Neuronal stem cell (in vitro differentiated cells): Measurements from ENCODE around the gene ISYNA1.

Source experiments
- DNase-seq: peaks from one replicate; pipeline ENCODE4 v3.0.0-alpha.2; 2013; ENCODE audit warnings: low spot score
- H2AFZ ChIP-seq: one replicate; pipeline ENCODE4 v1.6.1; 2013; ENCODE audit warnings: mild to moderate bottlenecking, low read length, inconsistent platforms
- H2AK5ac ChIP-seq: 2 replicates; pipeline ENCODE4 v1.6.1; 2013; ENCODE audit warnings: low read depth, mild to moderate bottlenecking, inconsistent platforms, low read length, moderate library complexity, mixed read lengths
- H2BK120ac ChIP-seq: 2 replicates; pipeline ENCODE4 v1.6.1; 2013; ENCODE audit warnings: low read depth, mild to moderate bottlenecking, inconsistent platforms, low read length, moderate library complexity, mixed read lengths
- H2BK12ac ChIP-seq: one replicate; pipeline ENCODE4 v1.6.1; 2013; ENCODE audit warnings: low read length, inconsistent platforms
- H2BK15ac ChIP-seq: 2 replicates; pipeline ENCODE4 v1.6.1; 2013; ENCODE audit warnings: mild to moderate bottlenecking, low read length, inconsistent platforms, mixed read lengths
- H2BK5ac ChIP-seq: one replicate; pipeline ENCODE4 v1.6.1; 2013; ENCODE audit warnings: inconsistent platforms, mild to moderate bottlenecking, low read length, moderate library complexity
- H3K14ac ChIP-seq: one replicate; pipeline ENCODE4 v1.6.1; 2013; ENCODE audit warnings: low read length, inconsistent platforms
- H3K18ac ChIP-seq: 2 replicates; pipeline ENCODE4 v1.6.1; 2013; ENCODE audit warnings: low read length, inconsistent platforms
- H3K23ac ChIP-seq: 2 replicates; pipeline ENCODE4 v1.6.1; 2013; ENCODE audit warnings: low read depth, mild to moderate bottlenecking, mixed read lengths, low read length, inconsistent platforms; ENCODE audit not compliant: poor library complexity
- H3K27ac ChIP-seq: replicated peaks from 3 replicates; pipeline ENCODE4 v1.5.1; 2013; ENCODE audit warnings: low read length, inconsistent platforms
- H3K27me3 ChIP-seq, 3 experiments: 2 replicates each; pipeline ENCODE4 v1.6.1; 2013; ENCODE audit warnings: low read length in 3 of 3, mild to moderate bottlenecking in 2 of 3, inconsistent platforms in 1 of 3, low read depth in 1 of 3, mixed read lengths in 1 of 3, moderate library complexity in 1 of 3; ENCODE audit not compliant: control insufficient read depth in 3 of 3, insufficient read depth in 3 of 3
- H3K36me3 ChIP-seq, 2 donors: replicated peaks in 1 of 2; 2 replicates each; pipeline ENCODE4 v1.6.1; 2013; ENCODE audit warnings: low read length in 2 of 2; ENCODE audit not compliant: control insufficient read depth in 2 of 2, insufficient read depth in 2 of 2
- H3K4ac ChIP-seq: 2 replicates; pipeline ENCODE4 v1.6.1; 2013; ENCODE audit warnings: inconsistent platforms, mild to moderate bottlenecking, low read length, moderate library complexity
- H3K4me1 ChIP-seq, 2 donors: 1 replicate in 1 of 2; 2 replicates in 1 of 2; pipeline ENCODE4 v1.6.1; 2013; ENCODE audit warnings: low read length in 2 of 2, low read depth in 1 of 2; ENCODE audit not compliant: control insufficient read depth in 2 of 2, insufficient read depth in 1 of 2
- H3K4me2 ChIP-seq: one replicate; pipeline ENCODE4 v1.6.1; 2013; ENCODE audit warnings: mild to moderate bottlenecking, low read length, inconsistent platforms; ENCODE audit not compliant: insufficient read depth, poor library complexity, severe bottlenecking
- H3K4me3 ChIP-seq, 2 donors: 2 replicates each; pipeline ENCODE4 v1.5.1; 2013; ENCODE audit warnings: low read length in 2 of 2, mild to moderate bottlenecking in 2 of 2, inconsistent platforms in 1 of 2, moderate library complexity in 1 of 2
- H3K79me1 ChIP-seq: one replicate; pipeline ENCODE4 v1.6.1; 2013; ENCODE audit warnings: low read depth, mild to moderate bottlenecking, inconsistent platforms, low read length, moderate library complexity
- H3K9ac ChIP-seq: one replicate; pipeline ENCODE4 v1.6.1; 2013; ENCODE audit warnings: mild to moderate bottlenecking, low read depth, low read length, inconsistent platforms; ENCODE audit not compliant: poor library complexity
- H3K9me3 ChIP-seq, 2 donors: replicated peaks in 1 of 2; 2 replicates each; pipeline versions ENCODE3 to v1.6.1; 2013; ENCODE audit warnings: low read length in 2 of 2, mild to moderate bottlenecking in 2 of 2, inconsistent platforms in 1 of 2, low read depth in 1 of 2, mixed read lengths in 1 of 2, moderate library complexity in 1 of 2; ENCODE audit not compliant: control insufficient read depth in 2 of 2, insufficient read depth in 1 of 2
- H4K8ac ChIP-seq: one replicate; pipeline ENCODE4 v1.6.1; 2013; ENCODE audit warnings: low read depth, mild to moderate bottlenecking, inconsistent platforms, low read length, moderate library complexity
- H4K91ac ChIP-seq: one replicate; pipeline ENCODE4 v1.6.1; 2013; ENCODE audit warnings: low read length, low read depth, mild to moderate bottlenecking, inconsistent platforms; ENCODE audit not compliant: poor library complexity
- WGBS, 2 donors: extraction: QIAGEN DNeasy Blood & Tissue Kit; methylation state at CpG; one replicate each; pipeline ENCODE4 v1.1.7; 2013; ENCODE audit warnings: missing lambda C conversion rate in 2 of 2, mixed read lengths in 1 of 2; ENCODE audit not compliant: insufficient read length in 2 of 2, insufficient replicate concordance in 1 of 2; ENCODE audit errors: extremely low coverage in 2 of 2; 5-methylcytosine and 5-hydroxymethylcytosine counted together

ISYNA1 gene

DNA sequence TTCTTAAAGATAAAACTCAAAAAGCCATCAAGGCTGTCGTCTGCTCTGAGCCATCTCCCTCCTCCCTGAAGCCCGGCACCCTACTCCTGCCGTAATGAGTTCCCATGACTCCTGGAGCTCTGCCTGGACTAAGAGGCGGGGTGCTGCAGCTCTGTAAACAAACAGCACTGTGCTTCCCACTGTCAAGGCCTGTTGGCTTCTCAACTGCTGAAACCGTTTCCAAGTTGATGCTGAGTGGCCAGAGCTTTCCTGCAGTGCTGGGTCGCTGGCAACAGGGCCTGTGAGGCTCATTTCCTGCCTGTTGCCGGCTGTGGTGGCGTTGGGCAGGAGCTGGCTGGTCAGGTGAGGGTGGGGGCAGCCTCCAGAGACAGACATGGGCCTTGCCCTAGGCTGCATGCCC lies 26.7 kb upstream of the ISYNA1 start:
- Histone ChIP-seq H2AFZ (no peak overlapping the region), H3K4me3 (no peak overlapping the region), H2BK5ac (no peak overlapping the region), H2BK120ac (no peak overlapping the region), H3K79me1 (peaks cover 3% of the 10 kb centered on the region), H3K27ac (no peak overlapping the region), H3K4ac (no peak overlapping the region), H2AK5ac (no peak overlapping the region), H3K27me3 (no peaks in the 10 kb centered on the region), H2BK15ac (no peak overlapping the region), H3K4me1 (peaks cover 2 to 7% of the 10 kb centered on the region in 2 donors), H3K9ac (peak overlapping the region; percentile 45), H3K14ac (no peak overlapping the region), H3K4me2 (no peak overlapping the region), H3K23ac (peak overlapping the region; percentile 22), H3K18ac (no peak overlapping the region), H4K91ac (no peak overlapping the region), H3K9me3 (no peaks in the 10 kb centered on the region), H4K8ac (no peak overlapping the region), H3K36me3 (peaks cover 18 to 23% of the 10 kb centered on the region in 2 donors), H2BK12ac (no peak overlapping the region)
- no peak for DNase-seq
- no CpG with 5 or more reads among the region's 8 CpGs for WGBS, 2 donors

DNA sequence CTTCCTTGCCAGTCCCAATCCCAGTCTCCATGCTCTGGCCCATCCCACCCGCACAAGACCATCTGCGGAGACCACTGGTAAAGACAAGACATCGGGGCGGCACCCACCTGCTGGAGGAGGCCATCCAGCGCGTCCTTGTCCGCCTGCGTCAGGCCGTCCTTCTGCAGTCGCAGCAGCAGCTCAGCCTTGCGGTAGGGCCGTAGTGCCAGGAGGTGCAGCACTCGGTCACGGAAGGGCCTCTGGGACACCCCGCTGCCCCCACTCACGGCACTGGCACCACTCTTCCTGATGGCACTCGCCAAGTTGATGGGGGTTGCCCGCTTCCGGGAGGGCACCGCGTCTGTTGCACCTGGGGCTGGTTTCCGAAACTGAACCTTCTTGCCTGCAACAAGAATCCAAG lies 23.5 kb upstream of the ISYNA1 start:
- Histone ChIP-seq H3K27ac (no peak overlapping the region), H2BK15ac (no peak overlapping the region), H4K91ac (no peak overlapping the region), H3K4me1 (peaks cover 7 to 14% of the 10 kb centered on the region in 2 donors), H3K4me3 (no peak overlapping the region), H3K27me3 (peaks cover 0 to 2% (median 0%) of the 10 kb centered on the region in 3 experiments), H3K36me3 (peaks cover 22 to 34% of the 10 kb centered on the region in 2 donors), H2AFZ (no peak overlapping the region), H2BK120ac (no peak overlapping the region), H2AK5ac (peak overlapping the region; percentile 56), H3K79me1 (peaks cover 2% of the 10 kb centered on the region), H2BK12ac (peak overlapping the region; percentile 79), H3K14ac (no peak overlapping the region), H2BK5ac (no peak overlapping the region), H3K18ac (peak overlapping the region; percentile 7), H3K4me2 (no peak overlapping the region), H3K9ac (peak overlapping the region; percentile 17), H4K8ac (peak overlapping the region; percentile 31), H3K4ac (peak overlapping the region; percentile 78), H3K9me3 (no peaks in the 10 kb centered on the region), H3K23ac (peak overlapping the region; percentile 59)
- no peak for DNase-seq
- no CpG with 5 or more reads among the region's 22 CpGs for WGBS, 2 donors

DNA sequence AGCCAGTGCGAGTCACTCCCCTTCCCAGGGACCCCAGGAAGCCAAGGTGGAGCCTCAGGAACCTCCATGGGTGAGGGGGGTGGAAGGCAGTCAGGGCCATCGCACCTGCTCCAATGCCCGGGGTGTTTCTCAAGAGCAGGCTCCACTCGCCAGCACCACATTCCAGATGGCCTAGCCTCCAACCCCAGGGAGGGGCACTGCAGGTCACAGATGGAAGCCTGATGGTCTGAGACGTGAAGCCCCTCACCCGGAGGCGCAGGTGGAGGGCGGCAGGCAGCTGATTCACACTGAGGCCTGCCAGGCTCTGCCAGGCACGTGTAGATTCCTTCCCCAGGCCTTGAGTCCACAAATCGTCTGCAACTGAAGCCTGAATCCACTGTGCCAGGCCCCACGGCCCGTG lies 23.0 kb upstream of the ISYNA1 start:
- Histone ChIP-seq H3K27me3 (peaks cover 0 to 2% (median 0%) of the 10 kb centered on the region in 3 experiments), H3K4me2 (no peak overlapping the region), H2AK5ac (peak overlapping the region; percentile 9), H3K18ac (no peak overlapping the region), H3K14ac (no peak overlapping the region), H2BK120ac (no peak overlapping the region), H2BK15ac (no peak overlapping the region), H3K27ac (no peak overlapping the region), H3K4me1 (peaks cover 7 to 16% of the 10 kb centered on the region in 2 donors), H3K23ac (no peak overlapping the region), H3K4me3 (no peak overlapping the region), H3K9ac (no peak overlapping the region), H4K8ac (no peak overlapping the region), H4K91ac (no peak overlapping the region), H3K79me1 (peaks cover 2% of the 10 kb centered on the region), H2BK12ac (no peak overlapping the region), H3K9me3 (no peaks in the 10 kb centered on the region), H2BK5ac (no peak overlapping the region), H2AFZ (no peak overlapping the region), H3K36me3 (peaks cover 24 to 37% of the 10 kb centered on the region in 2 donors), H3K4ac (no peak overlapping the region)
- DNase-seq, result no peak
- WGBS, 2 donors, result no CpG with 5 or more reads among the region's 12 CpGs

DNA sequence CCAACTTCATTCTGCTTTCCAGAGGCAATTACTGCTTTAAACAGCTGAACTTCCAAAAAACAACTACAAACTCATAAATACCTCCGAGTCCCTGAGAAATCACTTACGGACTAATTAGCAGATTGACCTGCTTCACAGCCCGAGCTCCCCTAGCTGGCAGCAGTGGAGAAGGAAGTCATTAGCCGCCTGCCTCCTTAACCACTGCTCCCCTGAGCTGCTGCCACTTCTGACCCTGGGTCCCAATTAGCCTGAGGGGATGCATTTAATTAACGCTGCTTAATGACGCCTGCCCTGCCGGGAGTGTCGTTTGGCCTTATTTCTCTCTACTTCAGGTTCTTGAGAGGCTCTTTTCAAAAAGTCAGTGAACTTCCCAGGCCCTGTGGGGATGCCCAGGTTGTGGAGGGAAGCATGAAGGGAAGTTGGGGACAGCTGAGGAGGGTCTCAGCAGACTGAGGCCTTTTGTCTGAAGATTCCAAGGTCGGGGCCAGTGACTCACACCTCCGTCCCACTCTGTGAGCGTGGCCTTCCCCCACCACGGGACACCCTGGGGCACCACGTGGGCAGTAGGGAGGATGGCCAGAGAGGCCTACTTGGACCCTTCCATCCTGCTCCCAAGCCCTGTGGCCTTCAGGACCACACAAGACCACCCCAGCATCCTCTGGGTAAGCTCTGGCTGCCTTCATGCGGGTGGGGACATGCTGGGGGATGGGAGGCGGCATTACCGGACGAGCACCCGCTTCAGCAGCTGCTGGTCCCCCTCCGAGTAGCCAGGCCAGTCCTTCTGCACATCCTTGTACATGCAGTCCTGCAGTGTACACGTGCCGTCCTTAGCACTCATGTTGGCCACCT lies 19.8 kb upstream of the ISYNA1 start:
- Histone ChIP-seq H3K27me3 (peaks cover 0 to 2% (median 0%) of the 10 kb centered on the region in 3 experiments), H3K27ac (peak overlapping the region; percentile 53), H3K4ac (no peak overlapping the region), H3K9me3 (no peaks in the 10 kb centered on the region), H3K18ac (peak overlapping the region; percentile 61), H3K4me2 (no peak overlapping the region), H2AK5ac (no peak overlapping the region), H2BK12ac (no peak overlapping the region), H3K14ac (no peak overlapping the region), H3K36me3 (peaks cover 22 to 37% of the 10 kb centered on the region in 2 donors), H3K9ac (no peak overlapping the region), H4K91ac (no peak overlapping the region), H3K79me1 (no peaks in the 10 kb centered on the region), H2AFZ (no peak overlapping the region), H3K4me1 (peaks cover 7 to 16% of the 10 kb centered on the region in 2 donors), H4K8ac (no peak overlapping the region), H2BK5ac (no peak overlapping the region), H3K4me3 (no peak overlapping the region), H2BK15ac (no peak overlapping the region), H3K23ac (peak overlapping the region; percentile 4), H2BK120ac (no peak overlapping the region)
- no CpG with 5 or more reads among the region's 21 CpGs for WGBS, 2 donors
- no peak for DNase-seq
